Spleen (tissue), 11 donors: ENCODE results near the gene SASS6. TPM values are rescaled to one million over a fixed set of nuclear protein-coding genes. Genes with fewer than 3 reads are reported as not detected.

Experiments used
- DNase-seq: peaks from one replicate; pipeline ENCODE4 v3.0.0-alpha.2; 2020
- H3K27ac ChIP-seq, 8 donors: fragments of 200-600 bp; sonication (generic) in 7 of 8; 1 replicate in 4 of 8; 2 replicates in 4 of 8; pipeline versions ENCODE4 v1.5.0 to v1.8.0; 2016 to 2021; ENCODE audit warnings: inconsistent platforms in 4 of 8, mild to moderate bottlenecking in 4 of 8, moderate library complexity in 1 of 8
- H3K27me3 ChIP-seq, 7 donors: fragments of 200-600 bp; sonication (generic) in 6 of 7; replicated peaks in 1 of 7; 1 replicate in 4 of 7; 2 replicates in 3 of 7; pipeline versions ENCODE4 v1.5.0 to v1.8.0; 2016 to 2021; ENCODE audit warnings: inconsistent platforms in 3 of 7, mild to moderate bottlenecking in 1 of 7
- H3K36me3 ChIP-seq, 6 donors: fragments of 200-600 bp; sonication (generic) in 5 of 6; 1 replicate in 4 of 6; 2 replicates in 2 of 6; pipeline versions ENCODE4 v1.5.0 to v1.8.0; 2016 to 2021; ENCODE audit warnings: inconsistent platforms in 2 of 6
- H3K4me1 ChIP-seq, 6 donors: fragments of 200-600 bp; sonication (generic) in 5 of 6; 1 replicate in 3 of 6; 2 replicates in 3 of 6; pipeline versions ENCODE4 v1.5.0 to v1.8.0; 2016 to 2021; ENCODE audit warnings: inconsistent platforms in 3 of 6
- H3K4me3 ChIP-seq, 8 donors: fragments of 200-600 bp; sonication (generic) in 7 of 8; 1 replicate in 4 of 8; 2 replicates in 4 of 8; pipeline versions ENCODE4 v1.5.0 to v1.8.0; 2016 to 2021; ENCODE audit warnings: inconsistent platforms in 4 of 8, mild to moderate bottlenecking in 4 of 8, moderate library complexity in 2 of 8
- H3K9me3 ChIP-seq, 8 donors: fragments of 200-600 bp; sonication (generic) in 7 of 8; 1 replicate in 4 of 8; 2 replicates in 4 of 8; pipeline versions ENCODE4 v1.5.0 to v1.8.0; 2016 to 2021; ENCODE audit warnings: inconsistent platforms in 4 of 8
- POLR2A ChIP-seq, 3 donors: fragments of 450-650 bp; IDR thresholded peaks; one replicate each; pipeline ENCODE4 v1.5.1; 2017; ENCODE audit warnings: antibody characterized with exemption in 3 of 3, mild to moderate bottlenecking in 1 of 3
- POLR2AphosphoS5 ChIP-seq, 3 donors: sonication (generic); formaldehyde crosslinking; IDR thresholded peaks; one replicate each; pipeline ENCODE4 v1.5.1; 2017; ENCODE audit warnings: antibody characterized with exemption in 3 of 3
- WGBS, 5 donors: extraction: QIAGEN DNeasy Blood & Tissue Kit in 3 of 5; methylation state at CpG; one replicate each; pipeline versions ENCODE4 v1.1.5 to v1.1.7; 2013 to 2018; 5-methylcytosine and 5-hydroxymethylcytosine counted together
- intact Hi-C: fragments of 100-400 bp; cut with DNase I; formaldehyde crosslinking; loops from one replicate; pipeline ENCODE4 v1.15.0; 2023; ENCODE audit warnings: low total_unique reads
- polyA plus RNA-seq, 3 donors: library from polyadenylated mRNA; stranded (reverse); fragments of 200-250 nt; gene quantifications; one replicate each; pipeline ENCODE4 v1.2.1, GENCODE V29; 2013
- total RNA-seq, 7 donors: library from RNA; depleted of rRNA in 3 of 7; stranded (reverse); fragments of >200 nt in 3 of 7; fragmentation: NEBNext Ultra II Directional in 4 of 7; extraction: Animal tissue kit (Norgen Biotek cat#: 25700) in 4 of 7; gene quantifications; one replicate each; pipeline versions ENCODE4 v1.1.0 to v1.2.1, GENCODE V29; 2016 to 2021
- TF ChIP-seq, protein P1 (sequence below), 11 experiments: fragments of 200-600 bp in 7 of 11; fragments of 450-650 bp in 4 of 11; sonication (generic) in 4 of 11; IDR thresholded peaks in 8 of 11; conservative IDR thresholded peaks in 3 of 11; 1 replicate in 7 of 11; 2 replicates in 4 of 11; pipeline versions ENCODE4 v1.4.0 to v1.8.0; 2016 to 2021; ENCODE audit warnings: antibody characterized with exemption in 11 of 11, inconsistent platforms in 4 of 11, mild to moderate bottlenecking in 1 of 11
- donor health status: healthy with polysubstance abuse.
- donor health status: DM: no; HTN: no; CAD: no; lungs with moderate emphysema.
- donor health status: DM: no; HTN: no; CAD: no.
- donor health status: Bipolar disorder and iron deficiency.
- donor health status: healthy.
- donor health status: DM: no; HTN: no; CAD: no.
- donor health status: DM: yes; HTN: yes; CAD: no.

Gene SASS6
- total and polyA plus RNA-seq, 10 donors = 2.7 to 9.2 (median 4.2) TPM

DNA sequence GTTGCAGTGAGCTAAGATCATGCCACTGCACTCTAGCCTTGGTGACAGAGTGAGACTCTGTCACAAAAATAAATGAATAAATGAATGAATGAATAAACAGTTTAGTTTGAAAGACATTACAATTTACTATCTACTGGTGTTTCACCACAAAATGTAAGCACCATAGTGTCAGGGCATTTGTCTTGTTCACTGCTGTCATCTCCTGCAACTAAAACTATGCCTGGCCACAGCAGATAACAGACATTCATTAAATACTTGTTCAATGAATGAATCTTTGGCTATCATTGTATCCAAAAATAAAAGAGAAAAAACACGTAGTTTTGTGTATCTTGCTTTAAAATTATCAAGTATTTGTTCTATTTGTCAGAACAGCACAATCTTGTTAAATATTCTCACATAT, 32.5 kb downstream of the SASS6 start:
- 91 to 98% (median 95%) methylated on average over 1 of the region's 1 CpG for WGBS, 5 donors
- TF ChIP-seq, protein P1, sequence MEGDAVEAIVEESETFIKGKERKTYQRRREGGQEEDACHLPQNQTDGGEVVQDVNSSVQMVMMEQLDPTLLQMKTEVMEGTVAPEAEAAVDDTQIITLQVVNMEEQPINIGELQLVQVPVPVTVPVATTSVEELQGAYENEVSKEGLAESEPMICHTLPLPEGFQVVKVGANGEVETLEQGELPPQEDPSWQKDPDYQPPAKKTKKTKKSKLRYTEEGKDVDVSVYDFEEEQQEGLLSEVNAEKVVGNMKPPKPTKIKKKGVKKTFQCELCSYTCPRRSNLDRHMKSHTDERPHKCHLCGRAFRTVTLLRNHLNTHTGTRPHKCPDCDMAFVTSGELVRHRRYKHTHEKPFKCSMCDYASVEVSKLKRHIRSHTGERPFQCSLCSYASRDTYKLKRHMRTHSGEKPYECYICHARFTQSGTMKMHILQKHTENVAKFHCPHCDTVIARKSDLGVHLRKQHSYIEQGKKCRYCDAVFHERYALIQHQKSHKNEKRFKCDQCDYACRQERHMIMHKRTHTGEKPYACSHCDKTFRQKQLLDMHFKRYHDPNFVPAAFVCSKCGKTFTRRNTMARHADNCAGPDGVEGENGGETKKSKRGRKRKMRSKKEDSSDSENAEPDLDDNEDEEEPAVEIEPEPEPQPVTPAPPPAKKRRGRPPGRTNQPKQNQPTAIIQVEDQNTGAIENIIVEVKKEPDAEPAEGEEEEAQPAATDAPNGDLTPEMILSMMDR (IDR thresholded peaks at IDR 0.05 in 8 of 11, conservative IDR thresholded peaks at IDR 0.05 in 3 of 11) = no peak
- TF ChIP-seq POLR2A (IDR thresholded peaks at IDR 0.05) (no peak), POLR2AphosphoS5 (IDR thresholded peaks at IDR 0.05) (no peak)
- intact Hi-C loops = no loop called here
- H3K27ac ChIP-seq = no peak overlapping the region
- peaks cover 3 to 95% (median 34%) of the 10 kb centered on the region in 6 donors for H3K36me3 ChIP-seq
- no peaks in the 10 kb centered on the region for H3K27me3 ChIP-seq
- H3K4me1 ChIP-seq = no peaks in the 10 kb centered on the region
- no peak for DNase-seq
- H3K9me3 ChIP-seq = peaks cover 0 to 6% (median 3%) of the 10 kb centered on the region in 8 donors
- no peak overlapping the region for H3K4me3 ChIP-seq

- TF ChIP-seq, protein P1 (IDR thresholded peaks at IDR 0.05 in 8 of 11, conservative IDR thresholded peaks at IDR 0.05 in 3 of 11) = no peak
- TF ChIP-seq POLR2A (IDR thresholded peaks at IDR 0.05) (no peak), POLR2AphosphoS5 (IDR thresholded peaks at IDR 0.05) (no peak)
- 84 to 92% (median 89%) methylated on average over 3 of the region's 3 CpGs for WGBS, 5 donors
- Histone ChIP-seq H3K4me1 (no peaks in the 10 kb centered on the region), H3K36me3 (peaks cover 0 to 52% (median 12%) of the 10 kb centered on the region in 6 donors), H3K4me3 (no peak overlapping the region), H3K27me3 (no peaks in the 10 kb centered on the region), H3K9me3 (peaks cover 0 to 6% (median 4%) of the 10 kb centered on the region in 8 donors), H3K27ac (no peak overlapping the region)
- DNase-seq = no peak
- intact Hi-C loops = no loop called here
Observed at GRCh38 chr1:100090471-100090870, 42.3 kb downstream of the SASS6 start.

- no peak for TF ChIP-seq POLR2A (IDR thresholded peaks at IDR 0.05)
- TF ChIP-seq POLR2AphosphoS5 (IDR thresholded peaks at IDR 0.05) = no peak
- TF ChIP-seq, protein P1 (IDR thresholded peaks at IDR 0.05 in 8 of 11, conservative IDR thresholded peaks at IDR 0.05 in 3 of 11) = no peak
- Histone ChIP-seq H3K9me3 (no peaks in the 10 kb centered on the region), H3K4me3 (no peak overlapping the region), H3K27me3 (no peaks in the 10 kb centered on the region), H3K4me1 (no peaks in the 10 kb centered on the region), H3K36me3 (peaks cover 0 to 57% (median 12%) of the 10 kb centered on the region in 6 donors), H3K27ac (no peak overlapping the region)
- no peak for DNase-seq
- WGBS, 5 donors = 86 to 97% (median 93%) methylated on average over 1 of the region's 1 CpG
- intact Hi-C loops = no loop called here
Observed at GRCh38 chr1:100089082-100089481, 43.6 kb downstream of the SASS6 start.

DNA sequence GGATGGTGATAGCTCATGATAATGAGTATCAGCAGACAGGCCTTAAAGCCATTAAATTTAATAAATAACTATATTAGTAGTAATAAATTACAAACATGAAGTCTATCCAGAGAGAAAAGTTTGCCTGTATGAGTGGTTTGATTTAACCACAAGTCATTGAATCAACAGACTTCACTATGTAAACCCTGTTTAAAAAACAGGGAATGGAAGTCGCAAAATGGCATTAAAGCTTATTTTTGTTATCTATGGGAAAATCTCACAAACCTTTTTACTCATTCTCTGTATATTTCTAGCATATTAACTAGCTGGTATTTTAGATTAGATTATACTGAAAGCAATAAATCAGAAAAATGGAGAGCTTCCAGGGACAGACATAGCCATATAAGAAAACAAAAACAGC, 45.3 kb downstream of the SASS6 start:
- Histone ChIP-seq H3K27ac (no peak overlapping the region), H3K4me3 (no peak overlapping the region), H3K36me3 (peaks cover 0 to 61% (median 23%) of the 10 kb centered on the region in 6 donors), H3K9me3 (no peaks in the 10 kb centered on the region), H3K4me1 (no peaks in the 10 kb centered on the region), H3K27me3 (no peaks in the 10 kb centered on the region)
- 96 to 100% (median 98%) methylated on average over 1 of the region's 1 CpG for WGBS, 5 donors
- TF ChIP-seq, protein P1 (IDR thresholded peaks at IDR 0.05 in 8 of 11, conservative IDR thresholded peaks at IDR 0.05 in 3 of 11) = no peak
- TF ChIP-seq POLR2AphosphoS5 (IDR thresholded peaks at IDR 0.05) (no peak), POLR2A (IDR thresholded peaks at IDR 0.05) (no peak)
- intact Hi-C loops = no loop called here
- no peak for DNase-seq
